AG04449 (cell line): Measurements from ENCODE around the gene OSMR.

Source experiments
- CTCF ChIA-PET: fragments of 350-600 bp; formaldehyde crosslinking; extraction: SDS; loops from one replicate; lab custom pipeline; 2021; ENCODE audit warnings: antibody characterized with exemption; lab: Yijun Ruan, JAX
- POLR2A ChIA-PET: fragments of 400-600, 350-600 bp; formaldehyde crosslinking; extraction: SDS; loops from one replicate; lab custom pipeline; 2020; ENCODE audit warnings: antibody characterized with exemption, inconsistent platforms; lab: Yijun Ruan, JAX
- DNase-seq: peaks from one replicate; pipeline ENCODE4 v3.0.0-alpha.2; 2010; ENCODE audit warnings: low read depth, low spot score
- H3K4me3 ChIP-seq: 2 replicates; pipeline ENCODE4 v1.5.1; 2011; ENCODE audit warnings: low read depth, mild to moderate bottlenecking, control low read depth, low read length
- CTCF ChIP-seq: IDR thresholded peaks from one replicate; pipeline ENCODE4 v1.5.1; 2011; ENCODE audit warnings: mild to moderate bottlenecking, moderate library complexity, low read length, control low read depth, inconsistent platforms; ENCODE audit not compliant: insufficient read depth; ENCODE audit errors: missing control alignments

The OSMR gene

GRCh38 chr5:38809388-38810359 is 36.1 kb upstream of the OSMR start:
- ChIA-PET POLR2A (interaction anchor here (0.6 to 2.4 kb wide), 3 partner anchors 368 to 427 kb away, joined by 3 to 13 read pairs (median 3); no protein-coding TSS in a partner anchor), CTCF (interaction anchor here (0.6 to 10.0 kb wide), 80 partner anchors 7 to 617 kb away, joined by 3 to 304 read pairs (median 5); partner anchors contain the start of gene LIFR)
- peak; percentile 88 for TF ChIP-seq CTCF
- DNase-seq, result peak; percentile 60
- H3K4me3 ChIP-seq, result no peak overlapping the region

GRCh38 chr5:38814879-38815278 is 30.9 kb upstream of the OSMR start:
- CTCF ChIA-PET, result interaction anchor here (1.1 to 10.0 kb wide), 9 partner anchors 8 to 432 kb away, joined by 3 to 151 read pairs (median 5); no protein-coding TSS in a partner anchor
- no peak for DNase-seq
- H3K4me3 ChIP-seq, result no peak overlapping the region
- no peak for TF ChIP-seq CTCF
- POLR2A ChIA-PET, result interaction anchor here (0.8 kb wide), 1 partner anchor 39 kb away, joined by 3 read pairs; no protein-coding TSS in a partner anchor

- CTCF ChIA-PET, result interaction anchor here (0.9 to 3.6 kb wide), 6 partner anchors 8 to 433 kb away, joined by 3 to 19 read pairs (median 6); no protein-coding TSS in a partner anchor
These were observed 29.5 kb upstream of the OSMR start for GRCh38 chr5:38816083-38817030.

GRCh38 chr5:38821679-38822078 is 24.1 kb upstream of the OSMR start:
- DNase-seq, result no peak
- CTCF ChIA-PET, result interaction anchor here (0.6 to 1.7 kb wide), 3 partner anchors 10 to 15 kb away, joined by 3 to 8 read pairs (median 5); no protein-coding TSS in a partner anchor
- H3K4me3 ChIP-seq, result no peak overlapping the region
- POLR2A ChIA-PET, result no interaction called here
- TF ChIP-seq CTCF, result no peak

More at GRCh38 chr5:38816083-38817030, 29.5 kb upstream of the OSMR start:
- no peak for TF ChIP-seq CTCF
- DNase-seq, result no peak
- POLR2A ChIA-PET, result no interaction called here
- no peak overlapping the region for H3K4me3 ChIP-seq

- ChIA-PET POLR2A (no interaction called here), CTCF (interaction anchor here (0.6 to 1.5 kb wide), 3 partner anchors 9 to 403 kb away, joined by 4 to 6 read pairs (median 5); no protein-coding TSS in a partner anchor)
- no peak for DNase-seq
- no peak for TF ChIP-seq CTCF
- no peak overlapping the region for H3K4me3 ChIP-seq
These were observed 22.3 kb upstream of the OSMR start for GRCh38 chr5:38823503-38823902.
